CD4-positive, alpha-beta T cell treated with Interleukin-6 for 4 hours (primary cell): Measurements from ENCODE around the gene CAST.
"Not testable (repeated sequence)": the region's sequence is repeated elsewhere in the genome, so short reads cannot be mapped to it uniquely, and the experiment has no call there.

Experiments used
- DNase-seq: peaks from one replicate; pipeline ENCODE4 v3.0.0-alpha.2; 2020; ENCODE audit warnings: mixed read lengths

The CAST gene, protein sequence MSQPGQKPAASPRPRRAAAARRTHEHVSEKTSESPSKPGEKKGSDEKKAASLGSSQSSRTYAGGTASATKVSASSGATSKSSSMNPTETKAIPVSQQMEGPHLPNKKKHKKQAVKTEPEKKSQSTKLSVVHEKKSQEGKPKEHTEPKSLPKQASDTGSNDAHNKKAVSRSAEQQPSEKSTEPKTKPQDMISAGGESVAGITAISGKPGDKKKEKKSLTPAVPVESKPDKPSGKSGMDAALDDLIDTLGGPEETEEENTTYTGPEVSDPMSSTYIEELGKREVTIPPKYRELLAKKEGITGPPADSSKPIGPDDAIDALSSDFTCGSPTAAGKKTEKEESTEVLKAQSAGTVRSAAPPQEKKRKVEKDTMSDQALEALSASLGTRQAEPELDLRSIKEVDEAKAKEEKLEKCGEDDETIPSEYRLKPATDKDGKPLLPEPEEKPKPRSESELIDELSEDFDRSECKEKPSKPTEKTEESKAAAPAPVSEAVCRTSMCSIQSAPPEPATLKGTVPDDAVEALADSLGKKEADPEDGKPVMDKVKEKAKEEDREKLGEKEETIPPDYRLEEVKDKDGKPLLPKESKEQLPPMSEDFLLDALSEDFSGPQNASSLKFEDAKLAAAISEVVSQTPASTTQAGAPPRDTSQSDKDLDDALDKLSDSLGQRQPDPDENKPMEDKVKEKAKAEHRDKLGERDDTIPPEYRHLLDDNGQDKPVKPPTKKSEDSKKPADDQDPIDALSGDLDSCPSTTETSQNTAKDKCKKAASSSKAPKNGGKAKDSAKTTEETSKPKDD

DNA sequence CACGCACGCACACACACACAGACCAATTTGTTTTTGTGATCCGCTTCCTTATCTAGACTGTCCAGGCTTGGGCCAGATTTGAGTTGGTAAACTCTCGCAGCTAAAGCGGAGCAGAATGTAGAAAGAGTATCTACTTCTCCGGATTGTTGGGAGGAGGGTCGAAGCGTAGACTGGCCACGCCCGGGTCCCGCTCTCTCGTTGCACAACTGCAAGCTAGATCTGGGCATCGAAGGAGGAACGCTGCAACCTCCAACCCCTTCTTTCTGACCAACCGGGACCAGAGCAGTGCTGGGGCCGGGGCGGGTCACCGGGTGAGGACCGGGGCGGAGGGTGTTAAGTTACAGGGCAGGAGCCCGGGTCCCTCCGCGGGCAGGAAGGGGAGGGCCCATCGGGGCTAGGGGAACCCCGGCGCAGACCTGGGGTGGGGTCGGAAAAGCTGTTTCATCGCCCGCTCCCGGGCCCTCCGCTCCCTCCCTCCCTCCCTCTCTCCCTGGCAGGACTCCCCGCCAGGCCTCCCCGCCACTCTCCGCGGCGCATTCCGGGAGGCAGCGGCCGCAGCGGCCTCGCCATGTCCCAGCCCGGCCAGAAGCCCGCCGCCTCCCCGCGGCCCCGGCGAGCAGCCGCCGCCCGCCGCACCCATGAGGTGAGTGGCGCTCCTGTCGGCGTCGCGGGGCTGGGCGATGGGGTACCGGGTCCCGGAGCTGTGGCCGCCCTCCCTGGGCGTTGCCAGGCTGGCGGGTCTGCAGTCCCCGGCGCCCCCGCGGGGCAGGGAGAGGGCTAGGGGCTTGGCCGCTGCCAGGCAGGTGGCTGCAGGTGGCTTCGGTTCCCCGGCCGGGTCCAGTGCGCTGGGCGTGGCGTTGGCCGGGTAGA is at the start of gene CAST:
Gene CAST, plus strand, starts transcription at position 522 of the 870 bp plus-strand sequence. Its CDS starts 47 bp downstream, at position 569.
- DNase-seq = peak; percentile 76

DNA sequence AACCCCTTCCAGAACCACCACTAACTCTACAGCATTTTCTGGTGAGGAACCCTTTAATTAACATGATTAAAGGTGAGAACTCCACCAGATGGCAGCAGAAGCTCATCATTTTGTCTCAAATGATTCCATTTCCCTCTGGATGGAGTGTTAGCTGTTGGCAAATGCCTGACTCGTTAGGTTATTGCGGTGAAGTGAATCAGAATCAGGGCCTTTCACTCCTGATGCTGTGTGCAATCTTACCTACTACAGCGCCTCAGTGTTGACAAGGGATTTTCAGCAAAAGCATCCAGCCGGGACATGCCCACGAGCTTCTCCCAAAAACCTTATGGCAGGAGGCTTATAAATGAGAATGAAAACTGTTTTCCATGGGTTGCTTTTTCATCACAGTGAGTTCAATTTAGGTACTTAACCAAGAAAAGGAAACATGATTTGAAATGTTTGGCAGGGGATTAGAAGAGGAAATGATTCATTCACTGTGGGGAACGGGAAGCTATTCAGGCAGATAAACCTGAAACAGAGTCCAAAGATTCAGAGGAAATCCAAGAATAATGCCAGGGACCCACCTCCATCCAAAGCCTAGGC is 48.0 kb upstream of the CAST start:
- peak; percentile 61 for DNase-seq

DNA sequence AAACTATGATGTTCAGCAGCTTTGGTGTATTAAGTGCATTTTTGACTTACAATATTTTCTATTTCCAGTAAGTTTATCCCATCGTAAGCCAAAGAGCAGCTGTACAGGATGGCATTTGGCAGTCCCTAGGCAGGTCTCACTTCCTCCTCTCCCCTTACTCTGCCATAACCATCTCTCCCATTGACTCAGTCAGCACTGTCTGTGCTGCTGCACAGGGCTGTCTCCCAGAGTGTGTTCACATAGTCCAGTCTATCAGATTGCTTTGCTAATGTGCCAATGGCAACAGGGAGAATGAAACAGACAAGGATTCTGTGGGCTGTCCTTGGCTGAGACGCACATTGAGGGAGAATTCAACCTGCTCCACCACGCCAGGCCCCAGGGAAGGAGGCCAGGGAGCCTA is 47.0 kb upstream of the CAST start:
- DNase-seq = no peak

DNA sequence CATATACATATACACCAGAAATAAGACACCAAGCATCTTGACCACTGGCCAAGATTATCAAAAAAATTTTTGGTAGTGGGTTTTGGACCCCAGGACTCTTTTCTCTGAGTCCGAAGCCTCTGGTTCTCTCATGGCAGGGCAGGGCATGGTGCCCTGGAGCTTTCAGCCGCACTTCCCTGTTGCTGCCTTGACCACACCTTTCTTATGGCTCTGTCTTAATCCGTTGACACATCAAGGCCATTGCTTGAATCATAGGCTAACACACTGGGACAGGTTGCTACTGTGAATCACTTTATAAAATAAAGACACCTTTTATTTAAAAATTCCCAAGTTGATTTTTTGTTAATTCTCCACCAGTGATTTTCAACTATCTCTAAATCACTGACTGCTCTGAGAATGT is 45.4 kb upstream of the CAST start:
- no peak for DNase-seq

DNA sequence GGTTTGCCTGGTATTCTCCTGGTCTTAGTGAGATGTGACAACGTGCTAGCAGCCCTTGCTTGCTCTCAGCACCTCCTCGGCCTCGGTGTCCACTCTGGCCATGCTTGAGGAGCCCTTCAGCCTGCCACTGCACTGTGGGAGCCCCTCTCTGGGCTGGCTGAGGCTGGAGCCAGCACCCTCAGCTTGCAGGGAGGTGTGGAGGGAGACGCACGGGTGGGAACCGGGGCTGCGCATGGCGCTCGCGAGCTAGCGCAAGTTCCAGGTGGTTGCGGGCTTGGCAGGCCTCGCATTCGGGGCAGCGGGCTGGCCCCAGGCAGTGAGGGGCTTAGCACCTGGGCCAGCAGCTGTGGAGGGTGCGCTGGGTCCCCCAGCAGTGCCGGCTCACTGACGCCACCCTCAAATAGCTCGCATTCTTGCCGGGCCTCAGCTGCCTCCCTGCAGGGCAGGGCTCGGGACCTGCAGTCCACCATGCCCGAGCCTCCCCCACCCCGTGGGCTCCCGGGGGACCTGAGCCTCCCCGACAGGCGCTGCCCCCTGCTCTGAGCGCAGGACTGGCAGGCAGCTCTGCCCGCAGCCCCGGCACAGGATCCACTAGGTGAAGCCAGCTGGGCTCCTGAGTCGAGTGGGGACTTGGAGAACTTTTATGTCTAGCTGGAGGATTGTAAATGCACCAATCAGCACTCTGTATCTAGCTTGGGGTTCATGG is 43.7 kb upstream of the CAST start:
- DNase-seq = not testable (repeated sequence)

DNA sequence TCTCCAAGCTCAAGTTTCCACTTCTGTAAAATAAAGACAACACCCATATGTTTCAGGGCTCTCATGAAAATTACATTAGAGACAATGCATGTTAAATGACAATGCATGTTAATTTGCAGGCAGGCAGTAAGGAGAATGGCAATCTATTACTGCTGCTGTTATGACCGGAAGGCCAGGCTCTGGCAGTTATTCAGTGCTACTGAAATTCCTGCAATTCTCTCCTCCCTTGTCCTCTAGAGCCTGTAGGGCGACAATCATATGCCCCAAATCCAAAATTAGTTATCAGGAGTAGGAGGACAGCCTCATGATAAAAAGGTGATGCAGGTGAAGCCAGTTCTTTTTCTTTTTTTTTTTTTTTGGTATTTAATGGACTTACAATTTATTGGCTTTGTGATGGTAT is 42.2 kb upstream of the CAST start:
- no peak for DNase-seq

DNA sequence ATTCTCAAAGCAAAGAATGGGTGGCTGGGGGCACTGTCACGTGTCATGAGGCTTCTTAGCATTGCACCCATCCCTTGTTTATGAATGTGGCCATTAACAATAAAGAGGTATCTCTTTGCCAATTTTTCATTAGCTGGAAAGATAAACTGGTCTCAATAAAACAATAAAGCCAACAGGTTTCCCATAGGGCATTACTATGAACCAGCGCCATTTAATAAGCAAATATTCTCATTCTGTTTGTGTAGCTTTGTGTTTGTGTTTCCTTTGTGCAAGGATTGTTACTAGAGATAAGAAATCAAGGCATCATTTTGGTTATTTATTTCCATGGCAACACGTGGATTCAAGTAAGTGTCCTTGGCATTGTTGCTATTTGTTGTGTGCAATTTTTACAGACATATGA is 37.6 kb upstream of the CAST start:
- no peak for DNase-seq

DNA sequence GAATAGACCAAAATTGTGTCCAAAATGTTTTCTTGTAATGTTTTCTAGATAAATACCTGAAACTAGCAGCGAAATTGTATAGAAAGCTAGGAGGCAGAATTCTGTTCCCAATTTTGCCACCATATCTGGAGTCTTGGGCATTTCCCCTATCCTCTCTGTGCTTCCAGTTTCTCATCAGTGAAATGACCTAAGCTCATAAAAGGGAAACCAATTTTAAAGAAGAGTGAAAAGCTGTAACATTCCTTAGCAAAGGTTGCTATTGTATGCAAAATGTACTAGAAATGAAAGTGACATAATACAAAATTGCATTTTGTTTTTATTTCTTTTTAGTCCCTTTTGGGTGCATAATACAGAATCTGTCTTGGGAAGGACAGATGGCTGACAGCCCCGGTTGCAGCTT is 36.8 kb upstream of the CAST start:
- no peak for DNase-seq

DNA sequence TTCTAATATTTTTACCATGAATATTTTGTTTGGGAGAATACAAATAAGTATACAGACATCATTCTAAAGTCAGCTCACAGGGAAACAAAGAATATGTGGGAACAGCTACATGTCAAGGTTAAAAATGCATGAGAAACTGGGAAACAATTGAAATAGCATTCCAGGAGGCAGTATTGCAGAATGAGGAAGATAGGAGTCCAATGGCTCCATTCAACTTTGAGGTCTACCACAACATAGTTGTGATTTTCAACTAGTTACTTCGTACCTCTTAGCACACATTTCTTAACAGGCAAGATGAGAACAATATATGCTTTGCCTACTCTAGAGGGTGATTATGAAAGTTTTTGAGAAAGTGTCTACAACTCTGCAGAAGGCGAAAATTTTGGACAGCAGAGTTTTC is 35.2 kb upstream of the CAST start:
- DNase-seq = no peak

DNA sequence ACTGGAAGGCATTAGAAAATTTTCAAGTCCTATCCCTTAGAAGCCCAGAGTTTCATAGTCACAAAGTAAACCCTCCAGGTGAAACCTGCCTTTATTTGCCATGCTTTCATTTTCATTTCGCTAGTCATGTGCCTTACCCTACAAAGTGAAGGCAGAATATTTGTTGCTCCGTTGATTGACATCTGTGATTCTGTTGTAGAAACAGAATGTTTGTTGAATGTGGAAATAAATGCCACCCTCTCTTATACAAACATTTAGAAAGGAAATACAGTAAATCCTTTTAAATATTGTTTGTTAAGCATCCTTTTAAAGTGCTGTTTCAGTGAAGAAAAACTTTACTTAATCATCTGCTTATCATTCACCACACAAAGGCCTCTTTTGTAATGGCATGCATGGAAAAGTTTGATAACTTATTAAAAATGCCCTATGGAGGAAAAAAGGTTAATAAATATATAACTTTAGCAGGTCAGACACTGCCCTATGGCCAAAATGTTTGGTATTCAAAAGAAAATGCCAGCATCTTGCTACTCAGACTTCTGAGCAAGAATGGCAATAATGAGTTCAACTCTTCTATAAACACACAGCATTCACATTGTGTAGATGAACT is 34.3 kb upstream of the CAST start:
- no peak for DNase-seq

DNA sequence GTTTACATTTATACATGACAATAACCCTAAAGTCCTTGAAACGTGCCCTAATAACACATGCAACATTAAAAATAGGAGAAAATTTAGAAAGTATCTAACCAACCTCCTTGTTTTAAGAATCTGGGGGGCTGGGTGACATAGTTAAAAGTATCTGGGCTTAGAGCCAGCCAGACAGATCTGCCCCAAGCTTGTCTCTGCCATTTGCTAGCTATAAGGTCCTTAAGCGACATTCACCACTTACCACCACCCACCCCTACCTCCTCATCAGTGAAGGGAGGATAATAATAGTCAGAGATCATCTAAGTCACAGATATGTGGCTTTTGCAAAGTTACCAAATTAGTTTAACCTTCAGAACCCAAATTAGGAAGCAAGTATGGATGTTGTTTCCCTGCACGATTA is 33.8 kb upstream of the CAST start:
- no peak for DNase-seq

DNA sequence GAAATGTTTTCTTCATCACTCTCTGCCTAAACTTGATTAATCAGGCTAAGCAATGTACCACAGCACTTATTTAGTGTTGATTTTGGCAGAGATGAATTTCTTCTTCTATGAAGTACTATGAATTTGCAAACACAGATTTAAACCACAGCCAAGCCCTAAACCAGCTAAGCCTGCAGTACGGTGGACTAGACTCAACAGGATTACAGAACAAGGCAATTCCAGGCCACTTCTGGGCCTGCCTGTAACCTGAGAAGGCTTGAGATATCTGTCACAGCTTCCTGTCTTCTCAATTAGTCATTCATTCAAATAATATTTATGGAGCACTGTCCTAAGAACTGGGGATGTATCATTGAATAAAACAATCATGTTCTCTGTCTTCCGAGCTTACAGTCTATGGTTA is 32.4 kb upstream of the CAST start:
- DNase-seq = no peak

DNA sequence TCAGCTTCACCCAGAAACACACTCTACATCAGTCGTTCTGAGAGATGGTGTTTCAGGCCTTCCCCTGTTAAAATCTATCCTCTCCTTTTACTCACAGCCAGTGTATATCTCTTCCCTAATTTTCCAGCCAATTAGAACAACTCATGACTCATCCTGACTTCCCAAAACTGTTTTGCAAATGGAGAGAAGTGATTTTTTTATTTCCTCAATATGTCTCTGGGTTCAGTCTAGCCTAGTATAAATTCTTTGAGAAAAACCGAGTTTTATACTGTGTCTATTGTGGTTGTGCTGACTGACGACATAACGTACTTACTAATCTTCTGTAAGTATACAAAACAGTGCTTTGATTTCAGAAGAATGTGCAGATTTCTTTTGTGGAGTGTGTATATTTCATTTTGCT is 28.4 kb upstream of the CAST start:
- DNase-seq = no peak

DNA sequence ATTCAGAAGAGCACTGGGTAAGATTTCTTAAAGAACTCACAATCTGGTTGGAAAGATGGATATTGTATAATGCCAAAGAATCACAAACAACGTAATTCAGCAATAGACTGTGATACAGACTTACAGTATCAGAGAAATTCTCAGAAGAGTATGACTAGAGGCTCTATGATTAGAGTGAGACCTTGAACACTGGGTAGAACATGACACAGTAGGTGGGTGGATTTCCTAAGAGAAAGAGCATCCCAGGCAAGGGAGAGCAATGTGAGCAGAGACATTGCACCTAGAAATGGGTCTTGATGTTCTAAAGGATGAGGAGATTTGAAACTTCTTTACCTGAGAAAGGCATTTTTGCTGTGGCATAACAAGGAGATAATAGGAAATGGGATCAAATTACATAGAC is 27.3 kb upstream of the CAST start:
- no peak for DNase-seq

DNA sequence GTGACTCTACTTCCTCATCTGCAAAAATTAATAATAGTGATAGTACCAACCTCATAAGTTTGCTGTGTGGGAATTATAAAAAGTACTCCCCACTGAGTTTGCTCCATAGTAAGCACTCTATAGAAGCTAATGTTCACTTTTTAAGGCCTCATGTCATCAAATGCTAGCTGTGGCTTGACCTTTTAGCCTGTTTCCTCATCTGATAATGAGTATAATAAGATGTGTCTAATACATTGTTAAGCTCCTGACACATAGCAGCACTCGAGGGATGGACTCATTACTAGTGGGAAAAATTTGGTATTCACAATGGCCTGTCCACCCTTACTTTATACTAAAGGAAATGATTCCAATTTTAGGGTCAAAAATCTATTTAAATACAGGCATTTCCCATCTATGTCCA is 26.1 kb upstream of the CAST start:
- no peak for DNase-seq

DNA sequence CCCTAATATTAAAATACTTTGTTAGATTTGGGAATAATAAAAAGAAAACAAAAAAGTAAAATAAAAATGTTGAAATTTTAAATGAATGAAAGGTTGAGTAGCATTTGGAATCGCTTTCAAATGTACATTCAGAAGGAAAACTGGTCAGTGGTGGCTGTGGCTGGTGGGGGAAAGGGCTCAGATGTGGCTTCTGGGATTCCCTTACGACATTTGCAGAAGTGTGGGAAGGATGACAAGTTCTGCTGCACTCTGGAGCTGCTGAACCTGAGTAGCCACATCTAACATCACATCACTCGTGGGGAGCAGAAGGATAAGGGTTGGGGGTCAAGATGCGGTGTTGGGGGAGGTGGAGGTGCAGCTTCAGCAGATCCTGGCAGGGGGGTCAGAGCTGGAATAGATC is 25.6 kb upstream of the CAST start:
- no peak for DNase-seq

DNA sequence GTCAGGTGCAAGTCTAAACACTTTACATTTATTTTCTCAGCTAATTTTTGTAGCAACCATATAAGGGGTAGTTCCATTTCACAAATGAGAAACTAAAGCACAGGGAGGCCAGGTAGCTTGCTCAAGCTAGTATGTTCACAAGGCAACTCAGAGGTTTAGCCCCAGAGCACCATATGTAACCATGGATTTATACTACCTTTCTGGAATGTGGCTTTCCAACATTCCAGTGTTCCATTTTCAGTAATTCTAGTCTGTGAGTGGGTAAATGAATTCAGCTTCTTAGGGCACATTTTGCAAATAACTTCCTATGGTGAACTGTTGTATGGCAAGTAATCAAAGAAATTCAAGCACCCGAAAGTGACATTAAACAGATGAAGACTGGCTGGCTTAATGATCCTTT is 25.0 kb upstream of the CAST start:
- no peak for DNase-seq

DNA sequence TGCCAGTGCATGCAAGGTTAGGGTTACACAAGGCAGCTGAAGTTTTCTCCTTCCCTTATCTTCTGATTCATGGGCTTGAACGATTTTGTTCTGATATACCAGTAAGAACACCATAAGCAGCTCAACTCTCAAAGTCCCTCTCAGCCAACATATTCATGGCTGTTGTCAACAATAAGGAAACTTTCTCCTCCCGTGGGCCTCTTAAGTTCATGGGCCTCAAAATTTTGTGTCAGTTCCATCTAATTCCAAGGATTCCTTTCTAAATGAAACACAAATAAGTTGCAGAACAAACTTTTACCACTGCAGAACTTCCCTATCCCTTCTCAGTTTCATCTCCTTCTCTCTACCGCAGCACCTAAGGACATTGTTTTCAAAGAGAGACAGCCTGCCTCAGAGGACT is 23.6 kb upstream of the CAST start:
- no peak for DNase-seq

DNA sequence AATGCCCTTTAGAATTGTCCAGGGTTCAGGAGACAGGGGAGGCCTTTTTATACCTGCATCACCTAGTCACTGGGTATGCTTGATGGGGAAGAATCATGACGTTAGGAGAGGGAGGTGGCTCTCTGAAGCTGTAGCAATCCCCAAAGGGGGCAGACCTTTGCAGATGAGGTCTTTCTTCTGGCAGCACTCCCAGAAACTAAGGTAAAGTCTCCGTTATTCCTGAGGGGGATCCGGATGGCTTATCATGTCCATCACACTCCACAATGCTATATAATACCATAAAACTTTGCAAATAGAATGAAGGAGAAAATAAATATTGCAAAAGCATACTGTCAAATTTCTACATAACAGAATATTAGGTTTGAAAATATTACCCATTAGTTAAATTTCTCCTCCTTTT is 21.5 kb upstream of the CAST start:
- DNase-seq = no peak

DNA sequence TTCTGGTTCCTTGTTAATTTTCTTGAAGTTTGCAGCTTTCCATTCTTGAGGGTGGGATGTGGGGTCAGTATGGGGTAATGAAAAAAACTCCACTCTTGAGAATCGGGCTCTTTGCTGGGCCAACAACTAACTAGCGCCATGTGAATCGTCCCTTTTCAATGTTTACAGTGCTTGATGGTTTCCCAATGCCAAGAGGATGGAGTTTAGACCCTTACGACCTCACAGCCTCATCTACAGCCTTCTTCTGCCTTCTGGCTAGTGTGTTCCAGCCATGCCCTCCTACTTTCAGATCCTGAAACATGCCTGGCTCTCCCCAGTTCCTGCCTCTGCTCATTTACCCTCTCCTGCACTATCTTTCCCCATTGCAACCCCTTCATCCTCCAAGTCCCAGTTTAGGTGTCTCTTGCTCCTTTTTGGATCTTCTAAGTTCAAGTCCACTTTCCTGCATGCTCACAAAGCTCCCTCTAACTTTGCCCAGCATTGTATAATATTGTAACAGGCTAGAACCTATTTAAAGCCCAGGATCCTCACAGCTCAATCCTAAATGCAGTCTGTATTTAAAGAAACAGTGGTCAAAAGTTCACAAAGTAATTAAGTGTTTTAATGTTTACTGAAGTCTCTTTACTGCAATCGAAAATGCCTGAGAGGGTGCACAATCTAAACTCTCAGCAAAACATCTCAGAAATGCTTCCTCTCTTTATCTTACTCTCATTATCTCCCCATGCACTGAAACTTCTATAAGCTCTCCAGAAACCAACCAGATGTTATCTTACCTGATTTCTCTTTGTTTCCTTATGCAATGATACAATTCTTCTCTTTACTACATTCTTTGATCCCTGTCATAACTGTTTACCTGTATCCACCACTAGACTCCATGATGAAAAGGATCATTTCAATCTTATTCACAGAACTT is 20.6 kb upstream of the CAST start:
- no peak for DNase-seq

DNA sequence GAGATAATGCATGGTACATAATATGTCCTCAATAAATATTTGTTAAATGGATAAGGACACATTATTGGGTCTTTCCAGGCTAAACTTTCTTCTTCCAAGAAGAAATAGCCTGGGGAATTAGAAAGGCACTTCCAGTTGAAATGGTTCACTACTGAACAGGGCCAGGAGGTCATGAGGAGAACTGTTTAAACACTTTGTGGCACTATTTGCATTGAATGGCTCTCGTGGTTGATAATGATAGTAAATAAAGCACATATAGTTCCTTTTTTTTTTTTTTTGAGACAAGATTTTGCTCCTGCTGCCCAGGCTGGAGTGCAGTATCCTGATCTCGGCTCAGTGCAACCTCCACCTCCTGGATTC is 19.9 kb upstream of the CAST start:
- DNase-seq = no peak
